Measurements from ENCODE around the gene FARP1. TPM values are rescaled to one million over a fixed set of nuclear protein-coding genes. Genes with fewer than 3 reads are reported as not detected.

The FARP1 gene
- total RNA-seq, 1 donor: 0.42 TPM

GRCh38 chr13:98180092-98180491, 37.2 kb downstream of the FARP1 start:
- H3K9me3 ChIP-seq (ENCODE audit: low read depth, low read length): no peaks in the 10 kb centered on the region
- H3K4me1 ChIP-seq (ENCODE audit: insufficient read depth, low read length): no peaks in the 10 kb centered on the region
- no peaks in the 10 kb centered on the region for H3K27me3 ChIP-seq (ENCODE audit: insufficient read depth, low read length)
- H3K4me3 ChIP-seq (ENCODE audit: low read length): no peak overlapping the region

DNA sequence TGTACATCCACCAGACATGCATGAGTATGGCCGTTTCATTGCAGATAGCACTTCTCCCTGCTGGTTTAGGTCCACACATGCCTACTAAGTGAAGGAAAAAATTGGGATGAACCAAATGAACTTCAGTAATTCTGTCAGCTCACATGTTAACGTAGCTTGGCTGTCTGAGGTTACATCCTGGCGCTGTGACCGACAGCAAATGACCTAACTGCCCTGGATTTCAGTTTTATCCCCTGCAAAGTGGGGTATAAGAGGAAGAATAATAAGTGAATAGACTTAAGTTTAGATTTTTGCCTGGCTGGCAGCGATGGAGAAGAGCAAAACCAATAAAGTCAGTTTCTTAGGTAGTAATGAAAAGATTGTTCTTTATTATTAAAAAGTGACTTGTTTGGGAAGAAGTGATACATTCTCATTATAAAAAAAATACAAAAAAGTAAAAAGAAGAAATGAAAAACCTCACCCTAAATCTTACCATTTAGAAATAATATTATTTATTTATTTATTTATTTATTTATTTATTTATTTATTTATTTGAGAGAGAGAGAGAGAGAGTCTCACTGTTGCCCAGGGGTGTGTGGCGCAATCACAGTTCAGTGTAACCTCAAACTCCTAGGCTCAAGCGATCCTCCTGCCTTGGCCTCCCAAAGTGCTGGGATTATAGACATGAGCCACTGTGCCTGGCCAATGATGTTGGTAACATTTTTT, 38.4 kb downstream of the FARP1 start:
- Histone ChIP-seq H3K4me3 (ENCODE audit: low read length) (no peak overlapping the region), H3K4me1 (ENCODE audit: insufficient read depth, low read length) (no peaks in the 10 kb centered on the region), H3K9me3 (ENCODE audit: low read depth, low read length) (no peaks in the 10 kb centered on the region), H3K27me3 (ENCODE audit: insufficient read depth, low read length) (no peaks in the 10 kb centered on the region)

DNA sequence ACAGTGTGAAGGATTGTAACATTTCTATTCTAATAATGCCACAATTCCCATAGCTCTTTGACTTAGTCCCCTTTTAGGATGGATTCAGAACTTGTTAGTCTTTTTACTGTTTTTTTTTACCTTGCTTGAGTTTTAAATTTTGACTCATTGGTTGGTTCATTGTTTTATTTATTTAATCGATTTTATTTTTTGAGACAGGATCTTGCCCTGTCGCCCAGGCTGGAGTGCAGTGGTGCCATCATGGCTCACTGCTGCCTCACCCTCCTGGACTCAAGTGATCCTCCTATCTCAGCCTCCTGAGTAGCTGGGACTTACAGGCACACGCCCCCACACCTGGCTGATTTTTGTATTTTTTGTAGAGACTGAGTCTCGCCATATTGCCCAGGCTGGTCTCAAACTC, 39.3 kb downstream of the FARP1 start:
- no peak overlapping the region for H3K4me3 ChIP-seq (ENCODE audit: low read length)
- H3K27me3 ChIP-seq (ENCODE audit: insufficient read depth, low read length): no peaks in the 10 kb centered on the region
- H3K4me1 ChIP-seq (ENCODE audit: insufficient read depth, low read length): no peaks in the 10 kb centered on the region
- no peaks in the 10 kb centered on the region for H3K9me3 ChIP-seq (ENCODE audit: low read depth, low read length)

- no peaks in the 10 kb centered on the region for H3K9me3 ChIP-seq (ENCODE audit: low read depth, low read length)
- H3K4me3 ChIP-seq (ENCODE audit: low read length): no peak overlapping the region
- no peaks in the 10 kb centered on the region for H3K27me3 ChIP-seq (ENCODE audit: insufficient read depth, low read length)
- H3K4me1 ChIP-seq (ENCODE audit: insufficient read depth, low read length): no peaks in the 10 kb centered on the region
These were observed 39.7 kb downstream of the FARP1 start for GRCh38 chr13:98182589-98182988.

GRCh38 chr13:98184792-98185191, 41.9 kb downstream of the FARP1 start:
- H3K4me1 ChIP-seq (ENCODE audit: insufficient read depth, low read length): no peaks in the 10 kb centered on the region
- H3K27me3 ChIP-seq (ENCODE audit: insufficient read depth, low read length): no peaks in the 10 kb centered on the region
- H3K9me3 ChIP-seq (ENCODE audit: low read depth, low read length): no peaks in the 10 kb centered on the region
- H3K4me3 ChIP-seq (ENCODE audit: low read length): no peak overlapping the region

DNA sequence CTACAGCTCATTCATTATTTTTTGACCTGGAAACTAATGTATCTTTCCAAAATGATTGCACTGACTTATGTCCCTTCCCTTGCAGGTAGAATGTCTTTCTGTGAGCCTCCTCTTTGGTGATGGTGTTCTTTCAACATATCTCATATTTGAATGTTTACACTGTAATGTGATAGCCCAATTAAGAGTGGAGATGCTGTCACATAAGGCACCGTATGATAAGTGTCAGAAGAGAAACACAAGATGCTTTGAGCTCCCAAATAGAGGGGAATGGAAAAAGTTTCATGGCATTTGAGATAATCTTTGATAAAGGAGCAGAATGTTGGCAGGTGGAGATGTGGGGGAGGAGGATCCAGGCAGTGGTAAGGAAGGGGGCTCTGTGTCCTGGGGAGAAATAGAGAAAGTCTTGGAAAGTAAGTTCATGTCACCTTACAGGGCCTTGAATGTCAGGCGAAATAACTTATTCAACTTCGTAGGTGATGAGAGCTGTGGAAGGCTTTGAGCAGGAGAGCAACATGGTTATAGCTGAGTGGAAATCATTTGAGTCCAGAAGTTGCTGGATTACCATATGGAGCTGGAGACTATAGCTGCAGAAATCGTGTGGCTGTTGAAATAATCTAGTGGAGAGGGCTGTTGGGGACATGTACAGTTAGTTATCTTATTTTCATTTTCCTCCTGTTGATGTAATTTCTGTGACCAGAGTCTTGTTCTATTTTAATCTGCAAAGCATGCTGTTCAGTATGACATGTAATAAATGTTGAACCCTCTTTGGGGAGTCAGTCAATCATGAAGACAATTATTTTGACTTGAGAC, 44.5 kb downstream of the FARP1 start:
- Histone ChIP-seq H3K27me3 (ENCODE audit: insufficient read depth, low read length) (no peaks in the 10 kb centered on the region), H3K4me3 (ENCODE audit: low read length) (no peak overlapping the region), H3K9me3 (ENCODE audit: low read depth, low read length) (no peaks in the 10 kb centered on the region), H3K4me1 (ENCODE audit: insufficient read depth, low read length) (no peaks in the 10 kb centered on the region)

DNA sequence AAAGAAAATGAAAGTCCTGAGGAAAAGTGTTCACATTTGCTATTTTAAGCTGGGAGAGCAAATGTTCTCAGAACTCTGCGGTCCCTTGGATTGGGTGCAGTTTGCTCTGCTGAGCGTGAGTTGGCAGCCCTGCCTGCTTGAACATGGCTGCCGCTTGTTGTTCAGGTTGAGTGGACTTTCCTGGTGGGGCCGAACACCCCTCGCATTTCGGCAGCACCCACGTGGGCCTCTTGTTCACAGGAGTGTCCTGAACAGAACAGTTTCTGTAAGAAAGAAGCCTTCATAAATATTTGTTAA, 45.0 kb downstream of the FARP1 start:
- Histone ChIP-seq H3K4me1 (ENCODE audit: insufficient read depth, low read length) (no peaks in the 10 kb centered on the region), H3K9me3 (ENCODE audit: low read depth, low read length) (no peaks in the 10 kb centered on the region), H3K27me3 (ENCODE audit: insufficient read depth, low read length) (no peaks in the 10 kb centered on the region), H3K4me3 (ENCODE audit: low read length) (no peak overlapping the region)

- no peak overlapping the region for H3K4me3 ChIP-seq (ENCODE audit: low read length)
- no peaks in the 10 kb centered on the region for H3K4me1 ChIP-seq (ENCODE audit: insufficient read depth, low read length)
- no peaks in the 10 kb centered on the region for H3K9me3 ChIP-seq (ENCODE audit: low read depth, low read length)
- H3K27me3 ChIP-seq (ENCODE audit: insufficient read depth, low read length): no peaks in the 10 kb centered on the region
These were observed 45.8 kb downstream of the FARP1 start for GRCh38 chr13:98188544-98189166.

DNA sequence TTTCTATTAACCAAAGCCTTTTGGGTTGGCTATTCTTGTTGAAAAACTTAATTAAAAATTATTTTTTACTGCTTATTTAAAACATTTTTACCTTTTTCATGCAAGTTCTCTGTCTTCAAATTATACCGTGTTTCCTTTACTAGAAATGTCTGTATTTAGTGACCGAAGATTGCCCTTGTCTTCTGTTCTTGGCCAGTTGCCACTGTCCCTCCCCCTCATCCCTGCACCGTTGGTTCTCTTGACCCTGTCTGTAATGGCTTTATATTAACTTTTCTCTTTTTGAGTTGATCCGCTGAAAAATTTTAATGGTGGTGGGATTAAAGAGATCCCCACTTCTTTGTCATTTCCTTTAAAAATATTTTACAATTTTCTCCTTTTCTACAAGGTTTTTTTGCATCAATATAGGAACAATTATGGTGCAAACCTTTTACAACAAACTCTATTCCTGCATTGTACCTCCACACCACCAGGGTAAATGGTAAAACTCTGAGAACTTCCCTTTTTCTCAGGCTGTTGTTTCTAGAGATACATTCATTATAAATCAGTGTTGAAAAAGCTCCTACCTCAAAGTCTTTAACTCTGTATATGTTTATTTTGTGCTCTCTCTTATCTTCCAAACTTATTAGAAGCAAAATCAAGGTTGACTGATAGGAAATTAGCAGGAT, 47.1 kb downstream of the FARP1 start:
- Histone ChIP-seq H3K4me3 (ENCODE audit: low read length) (no peak overlapping the region), H3K27me3 (ENCODE audit: insufficient read depth, low read length) (no peaks in the 10 kb centered on the region), H3K4me1 (ENCODE audit: insufficient read depth, low read length) (no peaks in the 10 kb centered on the region), H3K9me3 (ENCODE audit: low read depth, low read length) (no peaks in the 10 kb centered on the region)

DNA sequence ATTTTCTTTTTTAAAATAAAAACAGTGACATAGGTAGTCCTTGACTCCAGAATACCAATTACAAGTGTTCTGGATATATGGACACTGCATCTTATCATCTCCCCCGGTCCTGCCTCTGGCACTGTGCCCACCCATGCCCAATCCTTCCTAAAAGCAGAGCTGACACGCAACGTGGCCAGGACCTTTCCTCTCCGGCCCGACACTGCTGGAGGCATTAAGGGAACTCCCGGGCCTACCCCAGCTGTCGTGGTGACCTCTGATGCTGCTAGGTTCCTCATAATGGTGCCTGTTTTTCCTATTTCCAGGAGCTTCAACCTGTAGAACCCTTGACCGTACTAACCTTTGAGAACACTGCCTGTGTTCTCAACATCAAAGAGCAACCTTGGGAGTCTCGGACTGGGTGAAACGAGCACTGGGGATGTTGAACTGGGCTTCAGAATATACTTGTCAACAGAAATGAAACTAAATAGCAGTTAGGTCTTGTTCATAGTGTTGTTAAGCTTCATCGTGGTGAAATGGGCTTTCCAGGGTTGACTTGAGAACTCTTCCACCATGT, 48.1 kb downstream of the FARP1 start:
- H3K4me1 ChIP-seq (ENCODE audit: insufficient read depth, low read length): no peaks in the 10 kb centered on the region
- H3K9me3 ChIP-seq (ENCODE audit: low read depth, low read length): no peaks in the 10 kb centered on the region
- H3K27me3 ChIP-seq (ENCODE audit: insufficient read depth, low read length): no peaks in the 10 kb centered on the region
- no peak overlapping the region for H3K4me3 ChIP-seq (ENCODE audit: low read length)

DNA sequence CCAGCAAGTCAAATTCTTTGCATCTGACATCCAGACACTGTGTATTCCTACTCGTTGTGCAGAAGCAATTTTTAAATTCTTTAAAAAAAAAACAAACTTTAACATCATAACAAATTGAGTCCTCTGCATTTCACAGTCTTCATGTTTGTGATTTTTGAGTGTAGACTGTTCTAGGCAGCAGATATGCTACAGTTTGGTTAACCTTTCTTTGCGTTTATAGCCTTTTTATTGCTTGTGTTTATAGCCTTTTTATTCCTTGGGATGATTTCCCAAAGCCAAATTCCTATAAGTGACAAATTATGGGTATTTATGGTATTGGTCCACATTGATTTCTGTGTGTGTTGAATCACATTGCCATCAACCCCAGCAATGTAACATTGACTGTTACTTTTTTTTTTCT, 49.1 kb downstream of the FARP1 start:
- H3K27me3 ChIP-seq (ENCODE audit: insufficient read depth, low read length): no peaks in the 10 kb centered on the region
- no peaks in the 10 kb centered on the region for H3K9me3 ChIP-seq (ENCODE audit: low read depth, low read length)
- H3K4me3 ChIP-seq (ENCODE audit: low read length): no peak overlapping the region
- no peaks in the 10 kb centered on the region for H3K4me1 ChIP-seq (ENCODE audit: insufficient read depth, low read length)

- Histone ChIP-seq H3K27me3 (ENCODE audit: insufficient read depth, low read length) (no peaks in the 10 kb centered on the region), H3K9me3 (ENCODE audit: low read depth, low read length) (no peaks in the 10 kb centered on the region), H3K4me1 (ENCODE audit: insufficient read depth, low read length) (no peaks in the 10 kb centered on the region), H3K4me3 (ENCODE audit: low read length) (no peak overlapping the region)
These were observed 52.3 kb downstream of the FARP1 start for GRCh38 chr13:98195054-98195791.

DNA sequence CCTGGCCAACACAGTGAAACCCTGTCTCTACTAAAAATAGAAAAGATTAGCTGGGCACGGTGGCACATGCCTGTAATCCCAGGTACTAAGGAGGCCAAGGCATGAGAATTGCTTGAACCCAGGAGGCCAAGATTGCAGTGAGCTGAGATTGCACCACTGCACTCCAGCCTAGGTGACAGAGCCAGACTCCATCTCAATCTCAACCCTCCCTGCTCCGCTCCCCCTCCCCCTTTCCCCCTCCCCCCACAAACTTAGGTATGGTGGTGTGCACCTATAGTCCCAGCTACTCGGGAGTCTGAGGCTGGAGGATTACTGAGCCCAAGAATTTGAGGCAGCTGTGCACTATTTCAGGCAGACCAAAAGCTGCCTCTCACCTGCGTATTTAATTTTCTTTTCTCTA, 55.8 kb downstream of the FARP1 start:
- no peaks in the 10 kb centered on the region for H3K9me3 ChIP-seq (ENCODE audit: low read depth, low read length)

GRCh38 chr13:98199480-98199879, 56.6 kb downstream of the FARP1 start:
- no peaks in the 10 kb centered on the region for H3K9me3 ChIP-seq (ENCODE audit: low read depth, low read length)
- H3K4me1 ChIP-seq (ENCODE audit: insufficient read depth, low read length): no peaks in the 10 kb centered on the region

More for the DNA sequence above, 55.8 kb downstream of the FARP1 start:
- Histone ChIP-seq H3K4me1 (ENCODE audit: insufficient read depth, low read length) (no peaks in the 10 kb centered on the region), H3K4me3 (ENCODE audit: low read length) (no peak overlapping the region), H3K27me3 (ENCODE audit: insufficient read depth, low read length) (no peaks in the 10 kb centered on the region)

More at GRCh38 chr13:98199480-98199879, 56.6 kb downstream of the FARP1 start:
- no peak overlapping the region for H3K4me3 ChIP-seq (ENCODE audit: low read length)
- H3K27me3 ChIP-seq (ENCODE audit: insufficient read depth, low read length): no peaks in the 10 kb centered on the region

Data from mononuclear cell (primary cell).